NCI-H1417 (cell line): ENCODE data around the gene NCAPG2.

Experiments
- DNase-seq, 3 experiments: peaks; one replicate each; lab custom pipeline; 2025; lab: John Stamatoyannopoulos, UW

NCAPG2 gene

GRCh38 chr7:158595068-158595467, 109.5 kb downstream of the NCAPG2 start:
- DNase-seq = no peak

GRCh38 chr7:158592541-158592940, 112.1 kb downstream of the NCAPG2 start:
- no peak for DNase-seq

- DNase-seq = no peak
Observed at GRCh38 chr7:158591944-158592343, 112.7 kb downstream of the NCAPG2 start.

GRCh38 chr7:158590181-158590530, 114.4 kb downstream of the NCAPG2 start:
- DNase-seq = no peak

DNA sequence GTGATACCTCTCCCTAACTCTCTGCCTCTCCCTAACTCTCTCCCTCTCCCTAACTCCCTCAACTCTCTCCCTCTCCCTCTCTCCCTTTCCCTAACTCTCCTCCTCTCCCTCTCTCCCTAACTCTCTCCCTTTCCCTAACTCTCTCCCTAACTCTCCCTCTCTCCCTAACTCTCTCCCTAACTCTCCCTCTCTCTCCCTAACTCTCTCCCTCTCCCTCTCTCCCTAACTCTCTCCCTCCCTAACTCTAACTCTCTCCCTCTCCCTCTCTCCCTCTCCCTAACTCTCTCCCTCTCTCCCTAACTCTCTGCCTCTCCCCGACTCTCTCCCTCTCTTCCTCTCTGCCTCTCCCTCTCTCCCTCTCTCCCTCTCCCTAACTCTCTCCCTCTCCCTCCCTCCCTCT, 115.0 kb downstream of the NCAPG2 start:
- DNase-seq = no peak

DNA sequence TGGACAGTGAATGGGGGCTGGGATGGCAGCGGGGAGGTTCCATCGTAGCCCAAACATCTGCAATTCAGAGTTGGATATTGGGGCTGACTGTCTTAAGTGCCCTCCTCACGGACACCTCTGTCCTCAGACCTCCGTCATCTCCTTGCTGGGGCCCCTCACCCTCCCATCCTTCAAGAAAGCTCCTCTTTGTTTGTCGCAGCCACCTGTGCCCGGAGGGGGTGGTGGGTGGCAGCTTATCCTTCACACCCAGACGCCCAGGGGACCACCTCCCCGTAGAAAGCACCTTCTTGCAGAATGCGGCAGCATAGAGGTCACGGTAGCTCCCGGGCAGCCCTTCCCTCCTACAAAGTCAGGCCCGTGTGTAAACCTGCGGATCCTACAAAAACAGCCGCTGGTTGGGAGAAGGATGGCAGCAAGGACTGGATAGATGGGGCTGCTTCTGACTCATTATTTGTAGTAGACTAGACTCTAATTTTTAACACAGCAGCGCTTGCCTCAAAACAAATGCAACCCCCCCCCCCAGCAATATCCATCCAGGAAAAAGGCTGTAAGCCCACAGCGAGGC, 115.6 kb downstream of the NCAPG2 start:
- no peak for DNase-seq

GRCh38 chr7:158588085-158588877, 116.3 kb downstream of the NCAPG2 start:
- DNase-seq = peak in 2 of 3 experiments; percentile 30 to 42

GRCh38 chr7:158587162-158588084, 117.2 kb downstream of the NCAPG2 start, which contains the start of gene PTPRN2:
PTPRN2 (minus strand) TSS chr7:158587823.
- DNase-seq = peak; percentile 83 to 90 (median 85)

- peak in 2 of 3 experiments; percentile 50 to 63 for DNase-seq
Observed at GRCh38 chr7:158586499-158587161, 118.0 kb downstream of the NCAPG2 start.

DNA sequence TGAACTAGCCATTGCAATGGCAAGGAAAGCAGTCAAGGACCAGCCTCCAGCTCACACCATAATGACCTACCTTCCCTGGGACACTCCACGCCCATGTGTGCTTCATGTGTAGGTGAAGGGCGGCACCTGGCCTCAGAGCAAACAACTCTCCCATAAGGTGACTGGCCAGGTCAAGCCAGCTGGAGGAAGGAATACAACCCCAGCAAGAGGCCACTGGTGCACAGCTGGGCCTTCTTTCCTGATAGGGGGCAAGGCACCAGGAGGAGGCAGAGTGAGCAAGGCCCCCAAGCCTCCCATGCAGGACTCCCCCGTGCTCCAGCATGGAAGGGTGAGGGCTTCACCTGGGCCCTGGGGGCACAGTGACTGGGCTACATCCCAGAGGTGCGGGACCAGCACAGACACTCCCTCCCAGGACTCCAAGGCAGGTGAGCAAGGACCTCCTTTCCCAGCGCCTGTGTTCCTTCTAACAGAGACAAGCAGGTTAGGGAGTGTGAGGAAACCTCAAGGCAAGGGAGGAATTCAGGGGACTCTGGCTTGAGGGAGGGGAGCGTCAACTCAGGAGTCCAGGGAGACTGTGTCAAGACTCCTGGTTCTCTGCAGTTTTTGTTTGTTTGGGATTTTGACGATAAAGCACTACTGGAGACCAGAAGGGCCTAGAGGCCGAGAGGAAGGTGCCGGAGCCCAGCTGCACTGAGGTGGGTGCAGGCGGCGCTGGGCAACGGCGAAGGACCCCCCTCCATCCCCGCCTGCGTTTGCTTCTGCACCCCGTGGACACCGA, 118.7 kb downstream of the NCAPG2 start:
- DNase-seq = peak in 2 of 3 experiments; percentile 50 to 63

DNA sequence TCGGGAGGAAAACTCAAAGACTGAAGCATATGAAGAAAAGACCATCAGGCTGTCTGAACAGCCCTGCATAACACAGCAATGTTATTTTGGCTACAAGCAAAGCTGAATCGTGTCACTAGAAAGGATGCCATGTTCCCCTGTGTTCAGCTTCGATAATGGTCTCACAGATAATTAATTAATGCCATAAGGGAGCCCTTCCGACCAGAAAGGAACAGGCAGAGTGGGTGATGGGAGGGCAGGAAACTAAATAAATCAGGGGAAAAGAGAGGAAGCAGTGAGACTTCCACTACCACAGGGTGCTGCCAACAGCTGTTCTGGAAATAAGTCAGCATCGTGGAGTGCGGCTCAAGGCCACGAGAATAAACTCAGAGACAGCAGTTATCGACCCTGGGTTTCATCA, 120.2 kb downstream of the NCAPG2 start:
- no peak for DNase-seq

- no peak for DNase-seq
Observed at GRCh38 chr7:158583810-158584209, 120.8 kb downstream of the NCAPG2 start.

- no peak for DNase-seq
Observed at GRCh38 chr7:158583143-158583542, 121.5 kb downstream of the NCAPG2 start.

- peak in 1 of 3 experiments; percentile 80 for DNase-seq
Observed at GRCh38 chr7:158582089-158582456, 122.5 kb downstream of the NCAPG2 start.

- peak; percentile 55 to 90 (median 87) for DNase-seq
Observed at GRCh38 chr7:158581440-158582088, 123.0 kb downstream of the NCAPG2 start.
